H1 (cell line): Measurements from ENCODE around the gene SYDE2. TPM values are rescaled to one million over a fixed set of nuclear protein-coding genes. Genes with fewer than 3 reads are reported as not detected.

ENCODE experiments used
- CTCF ChIA-PET: fragments of 300-600 bp; sonication (Branson Sonifier 250); formaldehyde crosslinking; loops from one replicate; lab custom pipeline; 2021; ENCODE audit not compliant: partially characterized antibody; lab: Charles Lee
- POLR2A ChIA-PET: fragments of 300-600 bp; sonication (Branson Sonifier 250); formaldehyde crosslinking; loops from one replicate; lab custom pipeline; 2021; ENCODE audit warnings: inconsistent platforms; ENCODE audit not compliant: partially characterized antibody; lab: Charles Lee
- DNase-seq, 2 experiments: peaks; one replicate each; pipeline versions ENCODE4 v3.0.0 to v3.0.0-alpha.2; 2010 to 2022; ENCODE audit warnings: low spot score in 2 of 2, low read depth in 1 of 2, mixed read lengths in 1 of 2
- FAIRE-seq: peaks from 2 replicates; lab custom pipeline; 2011; peaks lifted over from hg19 to GRCh38; lab: Jason Lieb, UNC
- H2AFZ ChIP-seq: 2 replicates; pipeline ENCODE4 v1.8.1; 2012; ENCODE audit warnings: low read length, inconsistent platforms
- H2AK5ac ChIP-seq: 2 replicates; pipeline ENCODE4 v1.6.1; 2013; ENCODE audit warnings: low read depth, low read length
- H2BK120ac ChIP-seq: replicated peaks from 2 replicates; pipeline ENCODE3; 2013; ENCODE audit warnings: low read depth, low read length, inconsistent platforms
- H2BK12ac ChIP-seq: 2 replicates; pipeline ENCODE4 v1.6.1; 2013; ENCODE audit warnings: low read depth, low read length
- H2BK15ac ChIP-seq: 2 replicates; pipeline ENCODE4 v1.6.1; 2013; ENCODE audit warnings: low read length
- H2BK20ac ChIP-seq: 2 replicates; pipeline ENCODE4 v1.6.1; 2013; ENCODE audit warnings: low read length
- H2BK5ac ChIP-seq: 2 replicates; pipeline ENCODE4 v1.6.1; 2013; ENCODE audit warnings: low read depth, low read length
- H3K14ac ChIP-seq: 2 replicates; pipeline ENCODE4 v1.6.1; 2013; ENCODE audit warnings: inconsistent platforms; ENCODE audit not compliant: insufficient read length
- H3K18ac ChIP-seq: 2 replicates; pipeline ENCODE4 v1.6.1; 2013; ENCODE audit warnings: low read length; ENCODE audit errors: extremely low read depth
- H3K23ac ChIP-seq: 2 replicates; pipeline ENCODE4 v1.6.1; 2013; ENCODE audit warnings: inconsistent platforms; ENCODE audit not compliant: insufficient read length
- H3K23me2 ChIP-seq: 2 replicates; pipeline ENCODE4 v1.6.1; 2013; ENCODE audit warnings: low read depth, low read length
- H3K27ac ChIP-seq: 2 replicates; pipeline ENCODE4 v1.6.1; 2011; ENCODE audit warnings: low read depth, low read length, inconsistent platforms
- H3K27me3 ChIP-seq, 4 experiments: replicated peaks in 1 of 4; 1 replicate in 1 of 4; 2 replicates in 3 of 4; pipeline versions ENCODE4 v1.6.1 to v1.8.1; 2011 to 2013; ENCODE audit warnings: low read length in 3 of 4, mild to moderate bottlenecking in 3 of 4, inconsistent platforms in 2 of 4, mixed read lengths in 2 of 4, moderate library complexity in 1 of 4; ENCODE audit not compliant: control insufficient read depth in 3 of 4, insufficient read depth in 3 of 4; ENCODE audit errors: extremely low read depth in 1 of 4
- H3K36me3 ChIP-seq, 4 experiments: 2 replicates each; pipeline versions ENCODE4 v1.6.1 to v1.8.1; 2011 to 2013; ENCODE audit warnings: mild to moderate bottlenecking in 4 of 4, low read length in 3 of 4, moderate library complexity in 2 of 4, control low read depth in 1 of 4, inconsistent platforms in 1 of 4; ENCODE audit not compliant: insufficient read depth in 4 of 4, control insufficient read depth in 2 of 4
- H3K4ac ChIP-seq: replicated peaks from 2 replicates; pipeline ENCODE3; 2013; ENCODE audit warnings: low read length, low read depth, mixed read lengths, inconsistent platforms; ENCODE audit not compliant: insufficient read length
- H3K4me1 ChIP-seq, 4 experiments: replicated peaks in 1 of 4; 1 replicate in 1 of 4; 2 replicates in 3 of 4; pipeline versions ENCODE4 v1.6.1 to v1.8.1; 2011 to 2013; ENCODE audit warnings: low read length in 3 of 4, inconsistent platforms in 2 of 4, mixed read lengths in 1 of 4; ENCODE audit not compliant: insufficient read depth in 4 of 4, control insufficient read depth in 3 of 4
- H3K4me2 ChIP-seq, 2 experiments: 2 replicates each; pipeline versions ENCODE4 v1.6.1 to v1.8.1; 2011 to 2013; ENCODE audit warnings: low read depth in 2 of 2, low read length in 2 of 2, control low read depth in 1 of 2, inconsistent platforms in 1 of 2, mild to moderate bottlenecking in 1 of 2; ENCODE audit not compliant: insufficient read depth in 1 of 2
- H3K4me3 ChIP-seq, 4 experiments: fragments of 200-600, 300-600 bp in 1 of 4; sonication (generic), shearing (Covaris generic), sonication (Bioruptor Twin) in 1 of 4; 2 replicates each; pipeline versions ENCODE4 v1.5.1 to v1.8.1; 2011 to 2016; ENCODE audit warnings: low read length in 4 of 4, low read depth in 3 of 4, control low read depth in 2 of 4, inconsistent platforms in 2 of 4, mild to moderate bottlenecking in 2 of 4, mixed read lengths in 1 of 4, moderate library complexity in 1 of 4; ENCODE audit not compliant: insufficient read depth in 2 of 4; ENCODE audit errors: extremely low read depth in 1 of 4
- H3K56ac ChIP-seq: replicated peaks from 2 replicates; pipeline ENCODE3; 2013; ENCODE audit warnings: low read depth, mild to moderate bottlenecking, mixed read lengths, low read length, inconsistent platforms; ENCODE audit not compliant: insufficient read length
- H3K79me1 ChIP-seq: 2 replicates; pipeline ENCODE4 v1.6.1; 2013; ENCODE audit warnings: low read depth, low read length, control low read depth
- H3K79me2 ChIP-seq, 2 experiments: 2 replicates each; pipeline versions ENCODE4 v1.6.1 to v1.8.1; 2012 to 2013; ENCODE audit warnings: low read length in 2 of 2, mild to moderate bottlenecking in 2 of 2, inconsistent platforms in 1 of 2; ENCODE audit not compliant: insufficient read depth in 2 of 2, control insufficient read depth in 1 of 2
- H3K9ac ChIP-seq, 4 experiments: replicated peaks in 1 of 4; 1 replicate in 1 of 4; 2 replicates in 3 of 4; pipeline versions ENCODE4 v1.6.1 to v1.8.1; 2011 to 2013; ENCODE audit warnings: low read depth in 3 of 4, low read length in 3 of 4, control low read depth in 2 of 4, mild to moderate bottlenecking in 2 of 4, moderate library complexity in 2 of 4, inconsistent platforms in 1 of 4; ENCODE audit errors: extremely low read depth in 1 of 4
- H3K9me3 ChIP-seq, 2 experiments: 2 replicates each; pipeline versions ENCODE4 v1.6.1 to v1.8.1; 2012 to 2013; ENCODE audit warnings: mild to moderate bottlenecking in 2 of 2, moderate library complexity in 2 of 2, control low read depth in 1 of 2, inconsistent platforms in 1 of 2, low read depth in 1 of 2, low read length in 1 of 2, mixed read lengths in 1 of 2; ENCODE audit not compliant: insufficient read depth in 2 of 2
- H4K20me1 ChIP-seq, 2 experiments: replicated peaks in 1 of 2; 2 replicates each; pipeline versions ENCODE3 to v1.8.1; 2011 to 2013; ENCODE audit warnings: inconsistent platforms in 2 of 2, low read length in 2 of 2, mild to moderate bottlenecking in 1 of 2; ENCODE audit not compliant: insufficient read depth in 2 of 2, control insufficient read depth in 1 of 2
- H4K5ac ChIP-seq: 2 replicates; pipeline ENCODE4 v1.6.1; 2013; ENCODE audit warnings: low read length, low read depth, mixed read lengths, inconsistent platforms; ENCODE audit not compliant: insufficient read length
- H4K8ac ChIP-seq: 2 replicates; pipeline ENCODE4 v1.8.0; 2013; ENCODE audit warnings: mild to moderate bottlenecking, moderate library complexity, low read length, inconsistent platforms; ENCODE audit not compliant: insufficient read depth; ENCODE audit errors: extremely low read depth
- H4K91ac ChIP-seq: replicated peaks from 2 replicates; pipeline ENCODE3; 2013; ENCODE audit warnings: low read length, mixed read lengths, inconsistent platforms; ENCODE audit not compliant: insufficient read length
- BACH1 ChIP-seq: IDR thresholded peaks from 2 replicates; pipeline ENCODE4 v1.6.1; 2012; ENCODE audit warnings: low read length, improper control_type of control experiment
- BRCA1 ChIP-seq: IDR thresholded peaks from 2 replicates; pipeline ENCODE4 v1.6.1; 2012; ENCODE audit warnings: low read depth, low read length, improper control_type of control experiment
- CBX8 ChIP-seq: fragments of 300-800, 300-1000 bp; sonication (generic); IDR thresholded peaks from 2 replicates; pipeline ENCODE4 v1.7.1; 2016; ENCODE audit warnings: low read depth, low read length, borderline replicate concordance
- FOSL1 ChIP-seq: IDR thresholded peaks from 2 replicates; pipeline ENCODE4 v1.6.1; 2011; ENCODE audit warnings: mild to moderate bottlenecking, low read depth, low read length, moderate library complexity; ENCODE audit not compliant: insufficient read depth
- TCF12 ChIP-seq: IDR thresholded peaks from 2 replicates; pipeline ENCODE4 v1.6.1; 2011; ENCODE audit warnings: low read depth, mild to moderate bottlenecking, low read length
- WGBS, 2 experiments: shearing (Covaris generic) in 1 of 2; methylation state at CpG; one replicate each; pipeline versions ENCODE4 v1.1.6 to v1.1.7; 2013 to 2015; ENCODE audit warnings: low lambda C conversion rate in 2 of 2, mixed read lengths in 2 of 2, inconsistent platforms in 1 of 2, low coverage in 1 of 2, missing lambda C conversion rate in 1 of 2; ENCODE audit not compliant: insufficient replicate concordance in 2 of 2, insufficient coverage in 1 of 2, insufficient read length in 1 of 2; ENCODE audit errors: extremely low coverage in 1 of 2, missing lambda C conversion rate in 1 of 2; 5-methylcytosine and 5-hydroxymethylcytosine counted together
- polyA plus RNA-seq, 7 experiments: library from polyadenylated mRNA; depleted of rRNA in 3 of 7; stranded (reverse) in 5 of 7; unstranded in 2 of 7; fragments of >200 nt in 5 of 7; fragments of 200-250 nt in 2 of 7; gene quantifications; 1 replicate in 5 of 7; 2 replicates in 1 of 7; 4 replicates in 1 of 7; pipeline versions ENCODE4 v1.2.1 to v1.2.3, GENCODE V29; 2011 to 2013; ENCODE audit warnings: missing spikeins in 2 of 7, mixed read lengths in 2 of 7
- total RNA-seq: library from RNA; stranded (reverse); fragmentation: NEBNext Ultra II Directional; extraction: Animal tissue kit (Norgen Biotek cat#: 25700); gene quantifications from 2 replicates; pipeline ENCODE4 v1.2.1, GENCODE V29; 2021

The SYDE2 gene
- total and polyA plus RNA-seq, 2 of the 8 experiments (the other 6 are each of a cell fraction or from before 2014, with no cell fraction given) = 1.6 to 14.6 TPM

GRCh38 chr1:85121744-85122143 lies 79.1 kb downstream of the SYDE2 start:
- H3K36me3 ChIP-seq = no peaks in the 10 kb centered on the region
- ChIA-PET POLR2A (no interaction called here), CTCF (no interaction called here)
- no peak overlapping the region for H2BK20ac ChIP-seq
- H2BK15ac ChIP-seq = no peak overlapping the region
- no peaks in the 10 kb centered on the region for H4K20me1 ChIP-seq
- no peak overlapping the region for H3K23ac ChIP-seq
- no peak for TF ChIP-seq BRCA1
- TF ChIP-seq BACH1 = no peak
- no peak for TF ChIP-seq TCF12
- no peak for TF ChIP-seq FOSL1
- TF ChIP-seq CBX8 = no peak
- no peak overlapping the region for H3K4ac ChIP-seq
- no peak overlapping the region for H3K27ac ChIP-seq
- no peak overlapping the region for H2BK5ac ChIP-seq
- H3K4me2 ChIP-seq = no peak overlapping the region
- no peak overlapping the region for H2BK12ac ChIP-seq
- 0 out of 2 replicates have a peak overlapping the region, but pooled peaks have one; percentile 18 for H2AFZ ChIP-seq
- H3K9me3 ChIP-seq = no peaks in the 10 kb centered on the region
- H4K91ac ChIP-seq = no peak overlapping the region
- H2BK120ac ChIP-seq = no peak overlapping the region
- no peak for FAIRE-seq
- H4K8ac ChIP-seq = no peak overlapping the region
- no peaks in the 10 kb centered on the region for H3K23me2 ChIP-seq
- DNase-seq = no peak
- no peak overlapping the region for H3K9ac ChIP-seq
- H3K4me3 ChIP-seq = no peak overlapping the region
- no peak overlapping the region for H4K5ac ChIP-seq
- H2AK5ac ChIP-seq = no peak overlapping the region
- no peaks in the 10 kb centered on the region for H3K79me2 ChIP-seq
- H3K18ac ChIP-seq = no peak overlapping the region
- H3K4me1 ChIP-seq = no peaks in the 10 kb centered on the region
- WGBS, 2 experiments = 84% methylated on average over 4 of the region's 4 CpGs; no CpG with 5 or more reads in 1 of the 2 experiments
- H3K56ac ChIP-seq = no peak overlapping the region
- no peak overlapping the region for H3K14ac ChIP-seq
- peaks cover 0 to under 1% (median 0%) of the 10 kb centered on the region in 4 experiments; a peak in 1 of 7 replicates for H3K27me3 ChIP-seq
- no peaks in the 10 kb centered on the region for H3K79me1 ChIP-seq
